Mesenchymal stem cell (in vitro differentiated cells and primary cell): ENCODE measurements around the gene SYT6.
"Not testable (repeated sequence)": the region's sequence is repeated elsewhere in the genome, so short reads cannot be mapped to it uniquely, and the experiment has no call there.

Experiments
- DNase-seq: peaks from one replicate; pipeline ENCODE4 v3.0.0-alpha.2; 2013
- H2AFZ ChIP-seq: one replicate; pipeline ENCODE4 v1.6.1; 2013; ENCODE audit warnings: low read depth, mild to moderate bottlenecking, control low read depth, inconsistent platforms, low read length, moderate library complexity
- H2AK5ac ChIP-seq: 2 replicates; pipeline ENCODE4 v1.6.1; 2013; ENCODE audit warnings: low read length, moderate library complexity, mild to moderate bottlenecking, inconsistent platforms; ENCODE audit not compliant: severe bottlenecking
- H2BK120ac ChIP-seq: one replicate; pipeline ENCODE4 v1.6.1; 2013; ENCODE audit warnings: low read depth, mild to moderate bottlenecking, inconsistent platforms, low read length, moderate library complexity
- H2BK12ac ChIP-seq, 2 experiments: one replicate each; pipeline ENCODE4 v1.6.1; 2013; ENCODE audit warnings: inconsistent platforms in 2 of 2, low read length in 2 of 2, mild to moderate bottlenecking in 2 of 2, moderate library complexity in 2 of 2, control low read depth in 1 of 2
- H2BK15ac ChIP-seq: one replicate; pipeline ENCODE4 v1.6.1; 2013; ENCODE audit warnings: mild to moderate bottlenecking, low read depth, inconsistent platforms; ENCODE audit not compliant: poor library complexity, severe bottlenecking
- H2BK5ac ChIP-seq: 2 replicates; pipeline ENCODE4 v1.6.1; 2013; ENCODE audit warnings: low read depth, mild to moderate bottlenecking, low read length, control low read depth, inconsistent platforms; ENCODE audit not compliant: poor library complexity, severe bottlenecking
- H3K14ac ChIP-seq, 2 experiments: one replicate each; pipeline ENCODE4 v1.6.1; 2013; ENCODE audit warnings: inconsistent platforms in 2 of 2, low read length in 2 of 2, control low read depth in 1 of 2, mild to moderate bottlenecking in 1 of 2, moderate library complexity in 1 of 2
- H3K18ac ChIP-seq, 2 experiments: one replicate each; pipeline ENCODE4 v1.6.1; 2013; ENCODE audit warnings: inconsistent platforms in 2 of 2, low read length in 2 of 2, control low read depth in 1 of 2, low read depth in 1 of 2, mild to moderate bottlenecking in 1 of 2
- H3K23ac ChIP-seq, 2 experiments: one replicate each; pipeline ENCODE4 v1.6.1; 2013; ENCODE audit warnings: inconsistent platforms in 2 of 2, low read length in 2 of 2, mild to moderate bottlenecking in 2 of 2, moderate library complexity in 2 of 2, control low read depth in 1 of 2
- H3K27ac ChIP-seq: 2 replicates; pipeline ENCODE4 v1.5.1; 2013; ENCODE audit warnings: mild to moderate bottlenecking, moderate library complexity, low read length, control low read depth, inconsistent platforms; ENCODE audit not compliant: poor library complexity, severe bottlenecking
- H3K27me3 ChIP-seq, 2 experiments: 2 replicates each; pipeline versions ENCODE4 v1.6.1 to v1.7.0; 2013; ENCODE audit warnings: low read length in 2 of 2, mild to moderate bottlenecking in 2 of 2, moderate library complexity in 2 of 2, control low read depth in 1 of 2, inconsistent platforms in 1 of 2; ENCODE audit not compliant: control insufficient read depth in 1 of 2, insufficient read depth in 1 of 2
- H3K36me3 ChIP-seq, 2 experiments: 2 replicates each; pipeline versions ENCODE4 v1.6.1 to v1.7.0; 2013; ENCODE audit warnings: low read length in 2 of 2, control low read depth in 1 of 2, inconsistent platforms in 1 of 2, low read depth in 1 of 2, mild to moderate bottlenecking in 1 of 2; ENCODE audit not compliant: insufficient read depth in 2 of 2, control insufficient read depth in 1 of 2
- H3K4ac ChIP-seq, 2 experiments: one replicate each; pipeline ENCODE4 v1.6.1; 2013; ENCODE audit warnings: inconsistent platforms in 2 of 2, low read length in 2 of 2, mild to moderate bottlenecking in 2 of 2, moderate library complexity in 2 of 2, control low read depth in 1 of 2, low read depth in 1 of 2
- H3K4me1 ChIP-seq: 2 replicates; pipeline ENCODE4 v1.6.1; 2013; ENCODE audit warnings: low read depth, low read length, control low read depth; ENCODE audit not compliant: control insufficient read depth, insufficient read depth
- H3K4me2 ChIP-seq: 2 replicates; pipeline ENCODE4 v1.6.1; 2013; ENCODE audit warnings: low read length, mild to moderate bottlenecking, inconsistent platforms; ENCODE audit not compliant: poor library complexity, severe bottlenecking
- H3K4me3 ChIP-seq, 2 experiments: 2 replicates each; pipeline versions ENCODE4 v1.5.1 to v1.7.0; 2013; ENCODE audit warnings: low read length in 2 of 2, mild to moderate bottlenecking in 2 of 2, control low read depth in 1 of 2, low read depth in 1 of 2; ENCODE audit not compliant: insufficient read depth in 1 of 2
- H3K79me1 ChIP-seq: replicated peaks from 2 replicates; pipeline ENCODE4 v1.6.1; 2013; ENCODE audit warnings: mild to moderate bottlenecking, control low read depth, low read length, inconsistent platforms; ENCODE audit not compliant: poor library complexity, severe bottlenecking
- H3K9ac ChIP-seq: 2 replicates; pipeline ENCODE4 v1.7.0; 2013; ENCODE audit warnings: mild to moderate bottlenecking, low read length, moderate library complexity
- H3K9me3 ChIP-seq: 2 replicates; pipeline ENCODE4 v1.7.0; 2013; ENCODE audit warnings: mild to moderate bottlenecking, low read length; ENCODE audit not compliant: control insufficient read depth
- H4K8ac ChIP-seq: one replicate; pipeline ENCODE4 v1.6.1; 2013; ENCODE audit warnings: inconsistent platforms, mild to moderate bottlenecking, low read length, moderate library complexity
- H4K91ac ChIP-seq: one replicate; pipeline ENCODE4 v1.6.1; 2013; ENCODE audit warnings: mild to moderate bottlenecking, low read length, inconsistent platforms
- WGBS: methylation state at CpG from one replicate; pipeline ENCODE4 v1.1.7; 2013; ENCODE audit warnings: mixed read lengths; 5-methylcytosine and 5-hydroxymethylcytosine counted together

SYT6 gene

GRCh38 chr1:114069762-114070161 lies 83.9 kb downstream of the SYT6 start:
- DNase-seq, H3K4me1 ChIP-seq, H2AK5ac ChIP-seq, H3K4ac ChIP-seq, H3K18ac ChIP-seq, H4K91ac ChIP-seq, H3K14ac ChIP-seq, H3K9ac ChIP-seq, H2BK5ac ChIP-seq, H2BK15ac ChIP-seq, H3K4me3 ChIP-seq, H3K4me2 ChIP-seq, H2BK120ac ChIP-seq, H3K23ac ChIP-seq, H3K27ac ChIP-seq, H4K8ac ChIP-seq, H3K27me3 ChIP-seq, H2AFZ ChIP-seq, H3K36me3 ChIP-seq, H3K79me1 ChIP-seq, H2BK12ac ChIP-seq: not testable (repeated sequence)
- peaks cover 29% of the 10 kb centered on the region for H3K9me3 ChIP-seq

- H2BK12ac ChIP-seq, H3K4me2 ChIP-seq, H2BK15ac ChIP-seq, H2BK120ac ChIP-seq, H3K4me1 ChIP-seq, H3K18ac ChIP-seq, H2AFZ ChIP-seq, H2AK5ac ChIP-seq, H3K27me3 ChIP-seq, DNase-seq, H3K4ac ChIP-seq, H4K91ac ChIP-seq, H3K23ac ChIP-seq, H3K79me1 ChIP-seq, H2BK5ac ChIP-seq, H3K36me3 ChIP-seq, H3K4me3 ChIP-seq, H4K8ac ChIP-seq, H3K27ac ChIP-seq, H3K14ac ChIP-seq, H3K9ac ChIP-seq: not testable (repeated sequence)
- 80% methylated on average over 1 of the region's 1 CpG for WGBS
- H3K9me3 ChIP-seq, result peaks cover 27% of the 10 kb centered on the region
Measured at GRCh38 chr1:114068684-114069083, 85.0 kb downstream of the SYT6 start.

- not testable (repeated sequence) for H2AK5ac ChIP-seq, H3K4me2 ChIP-seq, H2AFZ ChIP-seq, H2BK12ac ChIP-seq, H2BK120ac ChIP-seq, H4K8ac ChIP-seq, H3K4me3 ChIP-seq, DNase-seq, H2BK5ac ChIP-seq, H4K91ac ChIP-seq, H3K4me1 ChIP-seq, H3K27ac ChIP-seq, H3K79me1 ChIP-seq, H3K9me3 ChIP-seq, H3K18ac ChIP-seq, H2BK15ac ChIP-seq, H3K36me3 ChIP-seq, H3K9ac ChIP-seq, H3K27me3 ChIP-seq, H3K23ac ChIP-seq, H3K14ac ChIP-seq, H3K4ac ChIP-seq
- 69% methylated on average over 2 of the region's 3 CpGs for WGBS
Measured at GRCh38 chr1:114065671-114066070, 88.0 kb downstream of the SYT6 start.

GRCh38 chr1:114063544-114063943 lies 90.1 kb downstream of the SYT6 start:
- Histone ChIP-seq H3K27ac (no peak overlapping the region), H3K4me2 (no peak overlapping the region), H2AK5ac (no peak overlapping the region), H2BK12ac (no peak overlapping the region), H3K27me3 (peaks cover 5 to 19% of the 10 kb centered on the region in 2 experiments), H2AFZ (no peak overlapping the region), H3K23ac (no peak overlapping the region), H3K14ac (no peak overlapping the region), H3K4me1 (peaks cover 10% of the 10 kb centered on the region), H3K79me1 (no peaks in the 10 kb centered on the region), H3K36me3 (no peaks in the 10 kb centered on the region), H2BK5ac (no peak overlapping the region), H3K9me3 (peaks cover 2% of the 10 kb centered on the region), H3K4me3 (no peak overlapping the region), H4K8ac (no peak overlapping the region), H3K9ac (no peak overlapping the region), H3K18ac (no peak overlapping the region), H4K91ac (no peak overlapping the region), H3K4ac (no peak overlapping the region), H2BK15ac (no peak overlapping the region), H2BK120ac (no peak overlapping the region)
- no peak for DNase-seq
